GM12865 (cell line): ENCODE data around the gene SNX14.
A peak's percentile ranks its signal among the peaks of the same experiment; 100 is the strongest.

Experiments
- DNase-seq: peaks from one replicate; pipeline ENCODE4 v3.0.0; 2010; ENCODE audit warnings: low read depth
- H3K4me3 ChIP-seq: 2 replicates; pipeline ENCODE4 v1.5.1; 2011; ENCODE audit warnings: mild to moderate bottlenecking, low read depth, low read length, control low read depth
- TF ChIP-seq, protein P1 (sequence below): IDR thresholded peaks from 2 replicates; pipeline ENCODE4 v1.5.1; 2011; ENCODE audit warnings: low read length, control low read depth, low read depth, inconsistent platforms; ENCODE audit not compliant: insufficient read depth; ENCODE audit errors: missing control alignments

SNX14 gene

DNA sequence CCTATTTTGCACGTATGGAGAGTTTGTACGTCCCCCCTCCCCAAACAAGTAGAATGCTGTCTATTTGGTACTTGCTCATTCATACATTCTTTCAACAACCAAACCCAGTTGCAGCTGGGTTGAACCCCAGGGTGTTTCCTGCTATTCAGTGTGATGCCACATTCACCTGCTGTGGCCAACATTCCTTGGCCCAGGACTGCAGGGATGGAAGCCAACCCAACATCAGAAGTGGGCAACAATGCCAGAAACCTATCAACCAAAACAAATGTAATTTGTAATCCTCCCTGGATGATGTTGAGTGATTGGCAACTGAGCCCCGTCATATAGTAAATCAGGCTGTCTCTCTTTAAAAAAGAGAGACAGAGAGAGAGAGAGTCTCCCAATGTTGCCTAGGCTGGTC lies 134.9 kb downstream of the SNX14 start:
- no peak overlapping the region for H3K4me3 ChIP-seq
- TF ChIP-seq, protein P1, sequence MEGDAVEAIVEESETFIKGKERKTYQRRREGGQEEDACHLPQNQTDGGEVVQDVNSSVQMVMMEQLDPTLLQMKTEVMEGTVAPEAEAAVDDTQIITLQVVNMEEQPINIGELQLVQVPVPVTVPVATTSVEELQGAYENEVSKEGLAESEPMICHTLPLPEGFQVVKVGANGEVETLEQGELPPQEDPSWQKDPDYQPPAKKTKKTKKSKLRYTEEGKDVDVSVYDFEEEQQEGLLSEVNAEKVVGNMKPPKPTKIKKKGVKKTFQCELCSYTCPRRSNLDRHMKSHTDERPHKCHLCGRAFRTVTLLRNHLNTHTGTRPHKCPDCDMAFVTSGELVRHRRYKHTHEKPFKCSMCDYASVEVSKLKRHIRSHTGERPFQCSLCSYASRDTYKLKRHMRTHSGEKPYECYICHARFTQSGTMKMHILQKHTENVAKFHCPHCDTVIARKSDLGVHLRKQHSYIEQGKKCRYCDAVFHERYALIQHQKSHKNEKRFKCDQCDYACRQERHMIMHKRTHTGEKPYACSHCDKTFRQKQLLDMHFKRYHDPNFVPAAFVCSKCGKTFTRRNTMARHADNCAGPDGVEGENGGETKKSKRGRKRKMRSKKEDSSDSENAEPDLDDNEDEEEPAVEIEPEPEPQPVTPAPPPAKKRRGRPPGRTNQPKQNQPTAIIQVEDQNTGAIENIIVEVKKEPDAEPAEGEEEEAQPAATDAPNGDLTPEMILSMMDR: no peak
- no peak for DNase-seq

DNA sequence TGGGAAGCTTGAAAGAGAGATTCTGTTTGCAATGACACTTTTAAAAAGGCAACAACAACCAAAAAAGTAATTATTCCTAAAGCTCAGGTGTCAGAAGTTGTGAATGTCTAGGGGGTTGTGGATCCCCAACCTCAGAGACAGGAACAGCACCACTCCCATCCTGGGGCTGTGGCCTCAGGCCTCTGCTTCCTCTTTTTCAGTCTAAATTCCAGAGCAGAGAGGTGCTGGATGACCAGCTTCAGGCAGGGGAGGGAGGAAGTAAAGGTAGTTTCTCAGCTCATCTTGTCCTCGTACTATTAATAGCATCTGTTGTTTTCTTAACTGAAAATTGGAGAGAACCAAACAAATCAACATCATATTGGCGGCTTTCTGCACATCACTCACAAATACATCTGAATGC lies 135.5 kb downstream of the SNX14 start:
- no peak overlapping the region for H3K4me3 ChIP-seq
- peak; percentile 41 for DNase-seq
- TF ChIP-seq, protein P1: no peak

DNA sequence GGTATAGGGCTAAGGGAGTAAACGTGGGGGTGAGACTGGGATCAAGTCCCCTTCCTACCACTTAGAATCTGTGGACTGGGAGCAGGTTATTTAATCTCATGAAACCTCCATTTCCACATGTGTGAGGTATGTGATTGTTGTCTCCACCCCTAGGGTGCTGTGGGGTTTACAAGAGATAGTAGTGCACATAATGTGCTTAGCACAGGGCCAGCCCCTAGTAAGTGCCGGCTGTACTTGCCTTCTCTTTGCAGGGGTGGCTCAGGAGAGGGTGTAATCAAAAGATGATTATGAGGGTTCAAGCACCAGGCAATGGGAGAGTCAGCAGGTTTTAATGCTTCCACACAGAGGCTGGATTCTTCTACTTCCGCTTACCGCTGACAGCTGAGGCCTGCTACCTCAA lies 136.9 kb downstream of the SNX14 start:
- DNase-seq: no peak
- no peak overlapping the region for H3K4me3 ChIP-seq
- TF ChIP-seq, protein P1: no peak
